Mesenteric fat pad (tissue), 1 donor: ENCODE results near the gene HIPK3. TPM values are rescaled to one million over a fixed set of nuclear protein-coding genes. Genes with fewer than 3 reads are reported as not detected.
A peak's percentile ranks its signal among the peaks of the same experiment; 100 is the strongest.
"Not testable (repeated sequence)": the region's sequence is repeated elsewhere in the genome, so short reads cannot be mapped to it uniquely, and the experiment has no call there.

Experiments
- DNase-seq: peaks from one replicate; pipeline ENCODE4 v3.0.0-alpha.2; 2020; ENCODE audit warnings: low spot score
- long read RNA-seq: library from polyadenylated mRNA; unstranded; transcript quantifications from one replicate; pipeline ENCODE4 v2.0.0, GENCODE V29; 2020
- total RNA-seq: library from RNA; stranded (reverse); fragmentation: NEBNext Ultra II Directional; extraction: Animal tissue kit (Norgen Biotek cat#: 25700); gene quantifications from one replicate; pipeline ENCODE4 v1.2.1, GENCODE V29; 2021
- donor health status: DM: yes; HTN: yes; CAD: no.

The HIPK3 gene
- total RNA-seq: 219 TPM
- long read RNA-seq, partial matches to known transcripts: 20 of 36 reads
- long read RNA-seq, other reads (novel, unspliced or antisense): 16 of 36 reads

- peak; percentile 95 for DNase-seq
Measured at GRCh38 chr11:33257160-33257896, at the start of gene HIPK3. Gene HIPK3 (plus strand): TSS chr11:33257381.

- DNase-seq: no peak
Measured at GRCh38 chr11:33207408-33207985, 49.7 kb upstream of the HIPK3 start.

DNA sequence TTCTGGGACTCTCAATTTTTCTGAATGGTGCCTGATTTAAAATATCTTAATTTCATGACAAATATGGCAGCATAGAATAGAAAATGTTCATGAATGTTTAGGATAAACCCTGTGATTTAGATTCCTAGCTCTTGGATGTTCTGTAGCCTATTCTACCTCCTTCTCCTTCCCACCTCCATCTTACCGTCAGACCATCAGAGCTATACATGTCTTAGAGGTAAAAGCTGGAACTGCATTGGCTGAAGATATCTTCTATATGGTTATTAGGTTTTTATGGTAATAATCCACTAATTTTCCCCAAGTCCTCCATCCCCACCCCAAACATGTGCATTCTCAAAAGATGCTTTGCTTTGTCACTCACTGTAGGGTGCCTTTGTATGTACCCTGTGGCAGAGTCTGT, 49.0 kb upstream of the HIPK3 start:
- DNase-seq: no peak

DNA sequence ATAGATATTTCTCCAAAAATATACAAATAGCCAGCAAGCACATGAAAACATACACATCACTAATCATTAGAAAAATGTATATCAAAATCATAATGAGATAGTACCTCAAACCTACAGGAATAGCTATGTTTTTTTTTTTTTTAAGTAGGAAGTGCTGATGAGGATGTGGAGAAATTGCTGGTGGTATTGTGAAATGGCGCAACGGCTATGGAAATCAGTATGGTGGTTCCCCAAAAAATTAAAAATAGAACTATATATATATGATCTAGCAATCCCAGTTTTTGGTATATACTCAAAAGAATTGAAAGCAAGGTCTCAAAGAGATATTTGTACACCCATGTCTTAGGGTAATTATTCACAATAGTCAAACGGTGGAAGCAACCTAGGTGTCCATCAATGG, 46.0 kb upstream of the HIPK3 start:
- no peak for DNase-seq

GRCh38 chr11:33211580-33211979, 45.6 kb upstream of the HIPK3 start:
- no peak for DNase-seq

DNA sequence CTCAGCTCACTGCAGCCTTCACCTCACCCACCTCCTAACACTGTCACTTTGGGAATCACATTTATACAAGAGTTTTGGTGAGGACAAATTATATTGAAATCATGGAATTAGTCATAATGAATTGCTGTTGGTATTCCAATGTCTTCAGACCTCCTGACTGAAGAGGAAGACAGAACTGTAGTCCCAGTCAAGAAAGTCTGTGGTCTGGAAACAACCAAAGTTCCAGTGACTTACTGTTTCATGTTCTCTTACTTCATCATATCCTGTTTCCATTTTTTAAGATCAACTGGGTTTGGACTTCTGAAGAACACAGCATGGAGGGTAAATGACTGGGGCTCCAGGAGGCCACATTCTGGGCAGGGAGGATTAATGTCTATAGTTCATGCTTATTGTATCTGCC, 43.0 kb upstream of the HIPK3 start:
- no peak for DNase-seq

GRCh38 chr11:33214767-33215166, 42.4 kb upstream of the HIPK3 start:
- DNase-seq: no peak

DNA sequence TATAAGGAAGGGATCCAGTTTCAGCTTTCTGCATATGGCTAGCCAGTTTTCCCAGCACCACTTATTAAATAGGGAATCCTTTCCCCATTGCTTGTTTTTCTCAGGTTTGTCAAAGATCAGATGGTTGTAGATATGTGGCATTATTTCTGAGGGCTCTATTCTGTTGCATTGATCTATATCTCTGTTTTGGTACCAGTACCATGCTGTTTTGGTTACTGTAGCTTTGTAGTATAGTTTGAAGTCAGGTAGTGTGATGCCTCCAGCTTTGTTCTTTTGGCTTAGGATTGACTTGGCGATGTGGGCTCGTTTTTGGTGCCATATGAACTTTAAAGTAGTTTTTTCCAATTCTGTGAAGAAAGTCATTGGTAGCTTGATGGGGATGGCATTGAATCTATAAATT, 40.5 kb upstream of the HIPK3 start:
- DNase-seq: not testable (repeated sequence)

DNA sequence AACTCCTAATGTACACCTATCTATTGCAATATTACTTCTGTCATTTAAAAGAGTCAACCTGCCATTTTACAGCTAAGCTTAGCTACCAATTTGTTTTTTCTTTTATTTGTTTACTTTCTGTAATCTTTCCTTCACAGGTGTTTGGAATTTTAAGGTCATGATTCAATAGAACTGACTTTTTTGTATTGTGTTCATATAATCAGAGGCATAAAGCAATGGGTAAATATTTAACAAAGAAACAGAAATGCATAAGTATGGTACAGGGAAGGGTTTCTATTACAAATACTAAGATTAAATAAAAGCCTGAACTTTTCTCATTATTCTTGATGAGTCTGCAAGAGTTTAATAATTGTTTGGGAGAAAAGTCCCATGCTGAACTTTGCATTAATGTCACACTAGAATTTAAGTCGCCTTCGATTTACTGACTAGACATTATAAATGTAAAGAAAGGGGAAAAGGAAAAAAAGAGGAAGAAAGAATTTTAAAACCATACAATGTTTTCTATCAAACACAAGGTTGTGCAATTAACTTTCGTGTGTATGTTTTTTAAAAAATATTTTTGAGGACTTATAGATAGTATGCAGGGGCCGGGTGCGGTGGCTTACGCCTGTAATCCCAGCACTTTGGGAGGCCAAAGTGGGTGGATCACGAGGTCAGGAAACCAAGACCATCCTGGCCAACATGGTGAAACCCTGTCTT, 35.0 kb upstream of the HIPK3 start:
- DNase-seq: no peak

DNA sequence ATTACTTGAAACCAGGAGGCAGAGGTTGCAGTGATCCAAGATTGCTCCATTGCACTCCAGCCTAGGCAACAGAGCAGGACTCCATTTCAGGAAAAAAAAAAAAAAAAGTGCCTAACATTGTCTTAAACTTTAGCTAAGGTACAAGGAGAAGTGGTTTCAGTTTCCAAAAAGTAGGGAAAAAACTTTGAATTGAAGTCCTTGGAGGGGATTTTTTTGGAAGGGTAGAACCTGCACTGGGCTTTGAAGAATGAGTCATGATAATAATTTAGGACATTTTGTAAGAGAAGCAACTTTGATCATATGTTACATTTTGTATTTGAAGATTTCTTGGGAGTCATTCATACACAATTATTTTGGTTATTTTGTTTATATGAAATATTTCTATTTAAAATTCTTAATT, 31.8 kb upstream of the HIPK3 start:
- no peak for DNase-seq

DNA sequence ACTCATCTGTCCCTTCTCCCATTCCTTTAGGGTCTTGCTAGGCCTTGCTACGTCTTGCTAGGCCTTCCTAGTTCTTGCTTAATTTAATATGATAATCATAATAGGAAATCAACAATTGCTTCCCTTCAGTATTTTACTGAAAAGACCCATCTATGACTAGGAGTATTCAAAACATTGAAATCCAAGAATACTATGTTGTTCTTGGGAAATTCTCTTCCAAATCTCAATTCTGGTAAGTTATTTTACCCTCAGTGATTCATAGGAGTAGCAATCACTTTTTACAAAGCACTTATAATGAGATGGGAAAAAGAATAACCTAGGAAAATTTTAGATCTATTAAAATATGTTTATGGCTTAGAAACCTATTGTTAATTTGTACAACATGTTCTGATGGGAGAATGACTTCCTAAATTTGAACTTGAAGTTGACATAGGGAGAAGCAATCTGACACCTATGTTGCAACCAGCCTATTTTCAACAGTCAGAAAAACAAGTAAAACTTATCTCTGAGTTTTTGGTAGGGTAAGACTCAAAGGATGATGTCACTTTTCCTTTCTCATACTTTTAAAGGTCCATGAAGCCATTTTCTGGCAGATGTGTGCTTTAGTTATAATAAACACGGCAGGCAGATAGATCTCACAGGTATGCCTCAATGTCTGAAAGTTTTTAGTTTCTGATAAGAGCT, 29.5 kb upstream of the HIPK3 start:
- DNase-seq: no peak

GRCh38 chr11:33234397-33235190, 22.6 kb upstream of the HIPK3 start:
- no peak for DNase-seq

GRCh38 chr11:33237039-33237597, 20.1 kb upstream of the HIPK3 start:
- no peak for DNase-seq

DNA sequence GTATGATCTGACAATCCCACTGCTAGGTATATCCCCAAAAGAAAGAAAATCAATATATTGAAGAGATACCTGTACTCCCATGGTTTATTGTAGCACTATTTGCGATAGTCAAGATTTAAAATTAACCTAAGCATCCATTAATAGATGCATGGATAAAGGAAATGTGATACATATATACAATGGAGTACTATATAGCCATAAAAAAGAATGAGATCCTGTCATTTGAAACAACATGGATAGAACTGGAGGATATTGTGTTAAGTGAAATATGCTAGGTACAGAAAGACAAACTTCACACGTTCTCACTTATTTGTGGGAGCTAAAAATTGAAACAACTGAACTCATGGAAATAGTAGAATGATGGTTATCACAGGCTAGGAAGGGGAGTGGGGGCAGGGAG, 14.6 kb upstream of the HIPK3 start:
- DNase-seq: no peak

- DNase-seq: not testable (repeated sequence)
Measured at GRCh38 chr11:33243654-33244053, 13.5 kb upstream of the HIPK3 start.

DNA sequence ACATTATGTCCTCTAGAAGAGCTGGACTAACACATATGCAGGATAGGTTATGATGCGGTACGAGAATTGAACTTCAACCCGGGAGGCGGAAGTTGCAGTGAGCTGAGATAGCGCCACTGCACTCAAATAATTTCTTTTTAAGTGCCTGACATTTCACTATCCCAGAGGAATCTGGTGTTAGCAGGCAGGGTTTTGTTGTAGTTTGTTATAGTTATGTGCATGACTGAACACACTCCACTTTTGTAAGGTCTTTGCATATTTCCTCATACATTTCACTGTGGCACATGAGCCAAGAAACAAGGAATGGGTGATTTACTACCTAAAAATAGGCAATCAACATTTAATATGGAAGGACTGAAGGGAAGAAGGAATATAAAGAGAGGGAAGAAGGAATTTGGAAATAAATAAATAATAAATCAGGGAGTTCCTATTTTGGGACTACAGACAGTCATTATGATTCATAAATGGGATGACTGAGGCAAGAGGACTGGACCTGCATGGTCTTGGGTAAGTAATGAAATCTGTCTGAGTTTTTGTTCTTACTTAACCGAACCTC, 8.7 kb upstream of the HIPK3 start:
- no peak for DNase-seq

DNA sequence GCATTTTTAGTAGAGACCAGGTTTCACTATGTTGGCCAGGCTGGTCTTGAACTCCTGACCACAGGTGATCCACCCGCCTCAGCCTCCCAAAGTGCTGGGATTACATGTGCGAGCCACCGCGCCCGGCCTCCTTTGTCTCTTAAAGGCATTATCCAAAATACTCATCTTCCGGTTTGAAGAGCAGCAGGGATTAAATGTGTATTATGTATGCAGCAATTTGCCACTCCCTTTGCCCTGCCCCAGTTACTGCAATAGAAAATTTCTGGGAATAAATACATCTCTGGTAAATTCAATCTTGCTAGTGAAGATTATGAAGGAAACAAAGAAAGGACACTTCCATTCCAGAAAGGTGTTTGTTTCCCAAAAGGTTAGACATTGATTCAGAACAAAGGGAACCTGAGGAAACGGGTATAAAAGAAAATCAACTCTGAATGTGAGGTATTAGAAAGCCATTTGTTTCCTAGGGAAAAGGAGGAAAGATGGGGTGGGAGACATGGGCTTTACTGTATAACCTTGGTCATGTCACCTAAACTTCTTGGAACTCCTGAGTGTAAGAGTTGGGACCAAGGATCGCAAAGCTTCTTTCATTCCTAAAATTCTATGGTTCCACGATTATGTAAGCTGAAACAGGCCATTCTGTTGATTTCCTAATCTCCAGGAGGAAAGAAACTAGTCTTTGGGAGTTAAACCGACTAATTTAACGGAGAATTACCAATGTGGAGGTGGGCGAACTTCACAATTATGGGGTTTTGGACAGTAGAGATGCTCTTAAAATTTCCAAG, 959 bp upstream of the HIPK3 start:
- DNase-seq: no peak

- DNase-seq: no peak
Measured at GRCh38 chr11:33256813-33257159, 395 bp upstream of the HIPK3 start.

DNA sequence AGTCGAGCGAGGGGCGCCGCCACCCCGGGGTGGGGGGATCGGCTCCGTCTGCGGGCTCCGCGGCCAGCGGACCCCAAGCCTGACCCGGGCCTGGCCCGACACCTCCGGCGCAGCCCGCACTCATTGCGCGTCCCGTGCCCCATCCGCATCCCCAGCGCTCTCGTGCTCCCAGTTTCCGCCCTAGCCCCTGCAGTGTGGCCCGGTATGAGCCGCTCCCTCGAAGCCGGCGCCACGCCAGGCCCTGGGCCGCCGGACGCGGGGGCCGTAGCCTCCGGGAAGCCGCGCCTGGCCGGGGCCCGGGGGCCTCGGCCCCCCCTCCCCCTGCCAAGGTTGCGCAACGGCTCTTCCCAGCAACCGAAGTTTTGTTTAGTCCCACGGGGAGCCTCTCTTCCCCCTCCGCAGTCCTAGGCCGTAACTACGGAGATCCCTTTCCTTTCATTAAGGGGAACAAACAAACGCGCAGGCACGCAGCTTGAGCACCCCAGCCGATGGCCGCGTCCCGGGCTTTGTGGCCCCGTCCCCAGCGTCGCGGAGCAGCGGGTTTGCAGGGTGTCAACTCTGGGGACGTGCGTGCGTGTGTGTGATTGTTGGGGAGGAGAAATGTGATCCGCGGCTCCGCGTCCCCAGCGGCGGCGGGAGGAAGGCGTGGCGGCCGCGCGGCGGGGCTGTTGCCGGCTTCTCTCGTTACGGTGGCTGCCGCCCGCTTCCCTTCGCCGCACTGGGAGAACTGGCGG, 883 bp downstream of the HIPK3 start:
- DNase-seq: peak; percentile 96
